GM06990 (cell line): ENCODE measurements around the gene COL5A2.

Experiments used
- DNase-seq: peaks from one replicate; pipeline ENCODE4 v3.0.0-alpha.2; 2011; ENCODE audit not compliant: insufficient read length; ENCODE audit errors: extremely low read depth
- H3K27me3 ChIP-seq: replicated peaks from 2 replicates; pipeline ENCODE4 v1.6.0; 2011; ENCODE audit warnings: low read length; ENCODE audit not compliant: control insufficient read depth, insufficient read depth
- H3K36me3 ChIP-seq: 2 replicates; pipeline ENCODE4 v1.5.1; 2011; ENCODE audit warnings: low read length; ENCODE audit not compliant: control insufficient read depth, insufficient read depth
- H3K4me3 ChIP-seq: replicated peaks from 2 replicates; pipeline ENCODE4 v1.5.1; 2011; ENCODE audit warnings: low read depth, mild to moderate bottlenecking, control low read depth, low read length
- TF ChIP-seq, protein P1 (sequence below): IDR thresholded peaks from 2 replicates; pipeline ENCODE4 v1.5.1; 2011; ENCODE audit warnings: low read length, control low read depth, mild to moderate bottlenecking, inconsistent platforms; ENCODE audit not compliant: insufficient read depth, poor library complexity, severe bottlenecking

COL5A2 gene

GRCh38 chr2:189010536-189010935, 169.0 kb downstream of the COL5A2 start:
- DNase-seq, result no peak
- Histone ChIP-seq H3K4me3 (no peak overlapping the region), H3K36me3 (no peaks in the 10 kb centered on the region), H3K27me3 (no peaks in the 10 kb centered on the region)
- TF ChIP-seq, protein P1, sequence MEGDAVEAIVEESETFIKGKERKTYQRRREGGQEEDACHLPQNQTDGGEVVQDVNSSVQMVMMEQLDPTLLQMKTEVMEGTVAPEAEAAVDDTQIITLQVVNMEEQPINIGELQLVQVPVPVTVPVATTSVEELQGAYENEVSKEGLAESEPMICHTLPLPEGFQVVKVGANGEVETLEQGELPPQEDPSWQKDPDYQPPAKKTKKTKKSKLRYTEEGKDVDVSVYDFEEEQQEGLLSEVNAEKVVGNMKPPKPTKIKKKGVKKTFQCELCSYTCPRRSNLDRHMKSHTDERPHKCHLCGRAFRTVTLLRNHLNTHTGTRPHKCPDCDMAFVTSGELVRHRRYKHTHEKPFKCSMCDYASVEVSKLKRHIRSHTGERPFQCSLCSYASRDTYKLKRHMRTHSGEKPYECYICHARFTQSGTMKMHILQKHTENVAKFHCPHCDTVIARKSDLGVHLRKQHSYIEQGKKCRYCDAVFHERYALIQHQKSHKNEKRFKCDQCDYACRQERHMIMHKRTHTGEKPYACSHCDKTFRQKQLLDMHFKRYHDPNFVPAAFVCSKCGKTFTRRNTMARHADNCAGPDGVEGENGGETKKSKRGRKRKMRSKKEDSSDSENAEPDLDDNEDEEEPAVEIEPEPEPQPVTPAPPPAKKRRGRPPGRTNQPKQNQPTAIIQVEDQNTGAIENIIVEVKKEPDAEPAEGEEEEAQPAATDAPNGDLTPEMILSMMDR, result no peak

GRCh38 chr2:189008555-189009262, 170.9 kb downstream of the COL5A2 start:
- TF ChIP-seq, protein P1, result no peak
- Histone ChIP-seq H3K36me3 (no peaks in the 10 kb centered on the region), H3K4me3 (no peak overlapping the region), H3K27me3 (no peaks in the 10 kb centered on the region)
- no peak for DNase-seq

- Histone ChIP-seq H3K36me3 (no peaks in the 10 kb centered on the region), H3K27me3 (no peaks in the 10 kb centered on the region), H3K4me3 (no peak overlapping the region)
- no peak for DNase-seq
- TF ChIP-seq, protein P1, result no peak
Observed at GRCh38 chr2:189002079-189002478, 177.5 kb downstream of the COL5A2 start.

- H3K27me3 ChIP-seq, result no peaks in the 10 kb centered on the region
- no peaks in the 10 kb centered on the region for H3K36me3 ChIP-seq
- no peak for DNase-seq
- TF ChIP-seq, protein P1, result no peak
- no peak overlapping the region for H3K4me3 ChIP-seq
Observed at GRCh38 chr2:189000221-189000620, 179.3 kb downstream of the COL5A2 start.

DNA sequence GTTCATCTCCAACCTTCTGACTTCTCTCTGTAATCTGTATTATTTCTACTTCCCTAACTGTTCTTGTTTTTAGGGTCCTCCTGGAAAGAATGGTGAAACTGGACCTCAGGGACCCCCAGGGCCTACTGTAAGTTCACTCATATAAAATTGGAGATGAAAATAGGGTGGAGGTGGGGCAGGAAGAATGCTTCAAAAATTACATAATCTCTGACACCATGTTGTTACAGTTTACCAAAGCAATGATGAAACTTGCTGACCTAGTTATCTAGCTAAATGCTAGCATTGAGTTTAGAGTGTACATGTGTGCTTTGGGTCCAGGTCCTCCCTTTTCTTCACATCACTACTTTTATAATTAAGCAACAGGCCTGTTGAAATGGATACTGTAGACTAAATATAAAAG, 182.3 kb downstream of the COL5A2 start:
- Histone ChIP-seq H3K4me3 (no peak overlapping the region), H3K27me3 (no peaks in the 10 kb centered on the region), H3K36me3 (no peaks in the 10 kb centered on the region)
- DNase-seq, result no peak
- TF ChIP-seq, protein P1, result no peak

DNA sequence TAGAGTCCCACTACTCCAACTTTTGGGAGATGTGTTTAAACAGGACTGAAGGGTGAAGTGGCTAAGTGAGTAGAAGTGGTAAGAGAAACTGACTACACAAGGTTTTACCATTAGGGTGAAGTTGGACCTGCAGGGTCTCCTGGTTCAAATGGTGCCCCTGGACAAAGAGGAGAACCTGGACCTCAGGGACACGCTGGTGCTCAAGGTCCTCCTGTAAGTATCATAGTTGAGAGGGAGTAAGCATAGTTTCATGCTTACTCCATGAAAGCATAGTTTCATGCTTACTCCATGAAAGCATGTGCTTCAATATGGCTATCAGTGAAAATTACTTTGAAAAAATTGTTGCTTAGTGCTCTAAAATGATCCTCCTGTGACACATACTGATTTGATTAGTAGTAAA, 186.3 kb downstream of the COL5A2 start:
- TF ChIP-seq, protein P1, result no peak

More for the DNA sequence above, 186.3 kb downstream of the COL5A2 start:
- H3K27me3 ChIP-seq, result no peaks in the 10 kb centered on the region
- no peak overlapping the region for H3K4me3 ChIP-seq
- no peak for DNase-seq
- no peaks in the 10 kb centered on the region for H3K36me3 ChIP-seq
